ENCODE data around the gene GNPTAB.
"Not testable (repeated sequence)": the region's sequence is repeated elsewhere in the genome, so short reads cannot be mapped to it uniquely, and the experiment has no call there.

The GNPTAB gene

GRCh38 chr12:101830367-101831325 lies at the start of gene GNPTAB:
Gene GNPTAB (minus strand): TSS chr12:101830959. CDS start chr12:101830675, 284 bp downstream.
- DNase-seq (peak; percentile 95), ATAC-seq (peak; percentile 95)
- Mint-ChIP-seq H3K4me1 (peaks cover 51% of the 10 kb centered on the region), H3K27me3 (no peaks in the 10 kb centered on the region), H3K27ac (peak within 1 kb of the TSS; percentile 87 to 97), H3K9me3 (no peaks in the 10 kb centered on the region), H3K4me3 (peak within 1 kb of the TSS; percentile 95 to 100)

GRCh38 chr12:101878243-101878821 lies 47.6 kb upstream of the GNPTAB start:
- Mint-ChIP-seq H3K4me3 (peak overlapping the region; percentile 92 to 96), H3K9me3 (no peaks in the 10 kb centered on the region), H3K4me1 (peaks cover 30% of the 10 kb centered on the region), H3K27me3 (no peaks in the 10 kb centered on the region), H3K27ac (peak overlapping the region; percentile 93 to 95)
- DNase-seq (no peak), ATAC-seq (no peak)

GRCh38 chr12:101877806-101878242 lies 47.1 kb upstream of the GNPTAB start:
- DNase-seq (no peak), ATAC-seq (peak; percentile 35)
- H3K27me3 Mint-ChIP-seq: no peaks in the 10 kb centered on the region
- peaks cover 30% of the 10 kb centered on the region for H3K4me1 Mint-ChIP-seq
- peak overlapping the region; percentile 93 to 95 for H3K27ac Mint-ChIP-seq
- H3K4me3 Mint-ChIP-seq: peak overlapping the region; percentile 92 to 96
- no peaks in the 10 kb centered on the region for H3K9me3 Mint-ChIP-seq

GRCh38 chr12:101876861-101877805 lies 46.4 kb upstream of the GNPTAB start, which contains the start of gene DRAM1:
Gene DRAM1 (plus strand): TSS chr12:101877580. CDS start chr12:101877790, 210 bp downstream.
- Mint-ChIP-seq H3K27ac (peak within 1 kb of the TSS; percentile 93 to 95), H3K9me3 (no peaks in the 10 kb centered on the region), H3K4me3 (peak within 1 kb of the TSS; percentile 92 to 96), H3K27me3 (no peaks in the 10 kb centered on the region), H3K4me1 (peaks cover 30% of the 10 kb centered on the region)
- ATAC-seq (peak; percentile 94), DNase-seq (peak; percentile 85 to 89)

DNA sequence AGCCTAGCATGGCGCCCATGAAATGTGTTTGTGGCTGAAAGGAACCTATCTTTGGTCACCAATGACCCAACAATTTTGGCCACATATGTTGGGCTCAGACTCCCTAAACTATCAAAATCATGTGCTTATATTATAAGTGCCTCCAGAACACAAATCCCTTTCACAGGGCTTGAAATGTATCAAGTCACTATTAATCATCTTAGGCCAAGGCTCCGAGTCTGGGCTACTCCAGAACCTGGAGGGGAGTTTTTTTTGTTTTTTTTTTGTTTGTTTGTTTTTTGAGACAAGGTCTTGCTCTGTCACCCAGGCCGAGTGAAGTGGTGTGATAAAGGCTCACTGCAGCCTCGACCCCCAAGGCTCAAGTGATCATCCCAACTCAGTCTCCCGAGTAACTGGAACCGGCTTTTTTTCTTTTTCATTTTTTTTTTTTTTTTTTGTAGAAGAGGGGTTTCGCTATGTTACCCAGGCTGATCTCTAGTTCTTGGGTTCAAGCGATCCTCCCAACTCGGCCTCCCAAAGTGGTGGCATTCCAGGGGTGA lies 45.6 kb upstream of the GNPTAB start:
- Mint-ChIP-seq H3K4me1 (peaks cover 26% of the 10 kb centered on the region), H3K9me3 (no peaks in the 10 kb centered on the region), H3K27me3 (no peaks in the 10 kb centered on the region), H3K4me3 (peak overlapping the region; percentile 92 to 96), H3K27ac (peak overlapping the region; percentile 34 to 46)
- ATAC-seq (no peak), DNase-seq (no peak)

GRCh38 chr12:101875162-101875561 lies 44.4 kb upstream of the GNPTAB start:
- H3K4me3 Mint-ChIP-seq: no peak overlapping the region
- peaks cover 20% of the 10 kb centered on the region for H3K4me1 Mint-ChIP-seq
- H3K27ac Mint-ChIP-seq: no peak overlapping the region

GRCh38 chr12:101870925-101871324 lies 40.2 kb upstream of the GNPTAB start:
- DNase-seq: no peak
- no peak overlapping the region for H3K27ac Mint-ChIP-seq
- H3K4me3 Mint-ChIP-seq: no peak overlapping the region
- H3K4me1 Mint-ChIP-seq: peaks cover 2% of the 10 kb centered on the region
- H3K27me3 Mint-ChIP-seq: no peaks in the 10 kb centered on the region
- no peak for ATAC-seq
- peaks cover 0 to 1% of the 10 kb centered on the region in 2 donors for H3K9me3 Mint-ChIP-seq

More at GRCh38 chr12:101875162-101875561, 44.4 kb upstream of the GNPTAB start:
- Mint-ChIP-seq H3K9me3 (no peaks in the 10 kb centered on the region), H3K27me3 (no peaks in the 10 kb centered on the region)
- ATAC-seq: no peak
- no peak for DNase-seq

- H3K27ac Mint-ChIP-seq, H3K4me1 Mint-ChIP-seq, H3K27me3 Mint-ChIP-seq, ATAC-seq, DNase-seq, H3K4me3 Mint-ChIP-seq: not testable (repeated sequence)
- peaks cover 8 to 14% of the 10 kb centered on the region in 2 donors for H3K9me3 Mint-ChIP-seq
Observed at GRCh38 chr12:101867619-101868018, 36.9 kb upstream of the GNPTAB start.

- H3K9me3 Mint-ChIP-seq: peaks cover 8 to 14% of the 10 kb centered on the region in 2 donors
- peaks cover 6% of the 10 kb centered on the region for H3K4me1 Mint-ChIP-seq
- no peak for DNase-seq
- no peaks in the 10 kb centered on the region for H3K27me3 Mint-ChIP-seq
- no peak for ATAC-seq
- peak overlapping the region in 1 of 2 donors; percentile 36 for H3K27ac Mint-ChIP-seq
- no peak overlapping the region for H3K4me3 Mint-ChIP-seq
Observed at GRCh38 chr12:101866615-101867373, 36.0 kb upstream of the GNPTAB start.

- ATAC-seq (no peak), DNase-seq (no peak)
- H3K27me3 Mint-ChIP-seq: no peaks in the 10 kb centered on the region
- peaks cover 8 to 14% of the 10 kb centered on the region in 2 donors for H3K9me3 Mint-ChIP-seq
- no peak overlapping the region for H3K4me3 Mint-ChIP-seq
- peaks cover 28% of the 10 kb centered on the region for H3K4me1 Mint-ChIP-seq
- H3K27ac Mint-ChIP-seq: no peak overlapping the region
Observed at GRCh38 chr12:101863981-101864380, 33.2 kb upstream of the GNPTAB start.

DNA sequence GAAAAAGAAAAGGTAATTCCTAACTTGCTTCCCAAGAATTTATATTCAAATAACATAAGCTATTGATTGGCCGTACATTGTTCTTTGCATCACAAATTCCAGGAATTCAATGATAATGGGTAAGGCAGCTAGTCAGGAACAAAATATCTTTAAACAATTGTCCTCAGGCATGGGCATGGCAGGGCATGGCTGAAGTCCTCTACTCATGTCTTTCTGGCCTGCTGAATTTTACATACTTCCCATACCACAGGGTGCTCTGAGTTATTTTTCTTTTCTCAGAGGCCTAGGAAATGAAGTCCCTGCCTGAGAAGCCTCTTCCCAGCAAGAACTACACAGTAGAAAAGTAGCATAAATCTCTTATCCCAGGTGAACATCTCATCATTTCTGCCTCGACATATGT lies 31.5 kb upstream of the GNPTAB start:
- no peak overlapping the region for H3K27ac Mint-ChIP-seq
- H3K4me1 Mint-ChIP-seq: peaks cover 30% of the 10 kb centered on the region
- no peaks in the 10 kb centered on the region for H3K27me3 Mint-ChIP-seq
- ATAC-seq (no peak), DNase-seq (no peak)
- H3K4me3 Mint-ChIP-seq: no peak overlapping the region
- H3K9me3 Mint-ChIP-seq: peaks cover 8 to 14% of the 10 kb centered on the region in 2 donors

- not testable (repeated sequence) for H3K27me3 Mint-ChIP-seq, ATAC-seq, H3K27ac Mint-ChIP-seq, H3K4me3 Mint-ChIP-seq, DNase-seq
- Mint-ChIP-seq H3K9me3 (peaks cover 8 to 14% of the 10 kb centered on the region in 2 donors), H3K4me1 (peaks cover 30% of the 10 kb centered on the region)
Observed at GRCh38 chr12:101861688-101862087, 30.9 kb upstream of the GNPTAB start.

- ATAC-seq: peak; percentile 79
- Mint-ChIP-seq H3K4me3 (peak overlapping the region in 1 of 2 donors; percentile 56), H3K27ac (no peak overlapping the region)
Observed at GRCh38 chr12:101859664-101860607, 29.2 kb upstream of the GNPTAB start.

More at GRCh38 chr12:101859664-101860607, 29.2 kb upstream of the GNPTAB start:
- DNase-seq: no peak
- Mint-ChIP-seq H3K27me3 (no peaks in the 10 kb centered on the region), H3K4me1 (peaks cover 37% of the 10 kb centered on the region), H3K9me3 (peaks cover 3 to 11% of the 10 kb centered on the region in 2 donors)
